HG02610 (cell line): ENCODE measurements around the gene UQCR10.

Source experiments
- ATAC-seq: cut with Tn5 transposase; IDR thresholded peaks from one replicate; pipeline ENCODE4 v1.9.1; 2021; ENCODE audit warnings: mild to moderate bottlenecking, moderate library complexity; ENCODE audit not compliant: unreplicated experiment

UQCR10 gene

DNA sequence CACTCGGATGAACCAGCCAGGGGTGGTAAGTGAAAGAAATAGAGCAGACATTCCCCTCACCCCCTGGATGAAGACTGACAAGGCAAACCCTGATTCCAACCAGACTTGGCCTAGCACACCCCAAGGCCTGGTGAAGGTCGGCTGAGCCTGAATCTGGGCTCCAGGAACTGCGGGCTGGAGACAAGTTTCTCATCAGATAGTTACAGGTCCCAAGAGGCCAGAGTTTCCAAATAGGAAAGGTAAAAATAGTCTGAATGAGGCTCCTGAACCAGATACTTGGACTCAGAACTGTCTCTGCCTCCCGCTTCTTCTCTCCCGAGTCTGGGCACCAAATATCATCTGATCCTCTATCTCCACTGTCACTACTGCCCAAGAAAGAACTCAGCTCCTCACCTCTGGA lies 8.2 kb upstream of the UQCR10 start:
- ATAC-seq, result no peak

DNA sequence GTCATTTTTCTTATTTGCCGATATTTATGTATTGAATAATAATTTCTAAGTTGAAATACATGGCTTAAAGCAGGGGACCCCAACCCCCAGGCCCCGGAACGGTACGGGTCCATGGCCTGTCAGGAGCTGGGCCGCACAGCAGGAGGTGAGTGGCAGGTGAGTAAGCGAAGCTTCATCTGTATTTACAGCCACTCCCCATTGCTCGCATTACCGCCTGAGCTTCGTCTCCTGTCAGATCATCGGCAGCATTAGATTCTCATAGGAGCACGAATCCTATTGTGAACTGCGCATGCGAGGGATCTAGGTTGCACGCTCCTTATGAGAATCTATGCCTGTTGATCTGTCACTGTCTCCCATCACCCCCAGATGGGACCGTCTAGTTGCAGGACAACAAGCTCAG lies 4.9 kb upstream of the UQCR10 start:
- ATAC-seq, result no peak

GRCh38 chr22:29765905-29766631 lies 1.1 kb upstream of the UQCR10 start:
- ATAC-seq, result peak; percentile 13

GRCh38 chr22:29766632-29767170 lies 468 bp upstream of the UQCR10 start, which contains the start of gene ZMAT5:
TSS of gene ZMAT5 (minus strand) at chr22:29767007. CDS start at chr22:29748544, 18,463 bp downstream.
- ATAC-seq, result peak; percentile 88

DNA sequence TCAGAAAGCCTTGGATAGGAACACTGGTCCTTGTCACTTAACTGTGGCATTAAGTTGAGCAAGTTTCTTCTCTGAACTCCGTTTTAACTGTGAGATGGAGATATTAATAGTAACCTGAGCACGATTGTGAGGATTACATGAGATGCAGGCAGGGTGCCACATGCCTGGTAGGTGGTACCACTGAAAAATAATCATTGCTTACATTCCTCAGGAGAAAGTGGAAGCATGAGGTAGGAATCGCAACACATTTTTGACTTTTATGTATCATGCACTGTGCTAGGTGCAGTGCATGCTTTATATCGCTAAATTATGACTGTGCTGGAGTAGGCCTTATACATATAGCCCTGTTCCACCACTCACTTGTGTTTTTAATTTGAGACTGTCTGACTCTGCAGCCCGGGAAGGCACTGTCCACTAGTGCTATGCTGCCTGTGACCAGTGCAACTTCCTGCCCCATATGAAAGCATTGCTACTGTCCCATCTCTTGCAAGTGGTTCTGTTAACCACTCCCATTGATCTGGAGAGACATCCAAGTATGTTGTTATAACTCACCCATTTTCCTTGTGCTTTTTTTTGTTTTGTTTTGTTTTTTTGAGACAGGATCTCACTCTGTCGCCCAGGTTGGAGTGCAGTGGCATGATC lies 1.0 kb downstream of the UQCR10 start:
- no peak for ATAC-seq

- no peak for ATAC-seq
Measured at GRCh38 chr22:29769723-29770321, 2.7 kb downstream of the UQCR10 start.

DNA sequence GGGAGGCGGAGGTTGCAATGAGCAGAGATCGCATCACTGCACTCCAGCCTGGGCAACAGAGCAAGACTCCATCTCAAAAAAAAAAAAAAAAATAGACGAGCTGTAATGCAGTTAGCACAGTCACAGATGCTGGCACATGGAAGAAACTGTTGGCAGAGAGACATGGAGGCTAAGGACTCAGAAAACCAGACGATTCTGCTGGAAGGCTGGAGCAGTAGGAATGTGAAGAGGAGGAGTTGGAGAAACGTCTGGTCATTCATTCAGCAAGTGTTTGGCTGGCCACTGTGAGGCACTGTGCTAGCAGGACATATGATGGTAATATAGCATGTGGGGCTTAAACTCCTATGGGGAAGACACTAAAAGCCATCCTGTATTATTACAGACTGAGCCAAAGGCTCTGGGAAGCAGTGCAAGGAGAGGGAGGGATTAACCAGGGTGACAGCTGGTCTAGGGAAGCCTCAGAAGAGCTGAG lies 5.0 kb downstream of the UQCR10 start:
- no peak for ATAC-seq

DNA sequence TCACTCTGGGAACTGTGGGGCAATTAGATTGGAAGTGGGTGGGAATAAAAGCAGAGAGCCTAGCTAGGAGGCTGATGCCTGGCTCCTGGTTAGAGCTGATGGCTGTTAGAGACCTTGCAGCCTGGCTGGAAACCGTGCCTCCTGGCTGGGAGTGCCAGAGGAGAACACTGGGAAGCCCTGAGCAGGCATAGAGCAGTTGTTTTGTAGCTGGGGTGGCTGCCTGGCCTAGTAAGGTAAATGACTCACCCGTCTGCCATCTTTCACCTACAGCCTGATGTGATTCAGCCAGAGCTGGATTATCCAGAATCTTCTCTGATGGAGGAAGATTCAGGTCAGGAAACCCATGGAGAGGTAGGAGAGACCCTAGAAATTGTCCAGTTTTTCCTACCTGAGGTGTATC lies 6.1 kb downstream of the UQCR10 start:
- ATAC-seq, result no peak

- no peak for ATAC-seq
Measured at GRCh38 chr22:29780220-29780619, 13.1 kb downstream of the UQCR10 start.

GRCh38 chr22:29780748-29781676 lies 13.8 kb downstream of the UQCR10 start:
- ATAC-seq, result no peak

GRCh38 chr22:29782061-29782845 lies 15.1 kb downstream of the UQCR10 start:
- ATAC-seq, result no peak

- ATAC-seq, result no peak
Measured at GRCh38 chr22:29784451-29785361, 17.5 kb downstream of the UQCR10 start.

GRCh38 chr22:29786031-29786430 lies 18.9 kb downstream of the UQCR10 start:
- no peak for ATAC-seq

DNA sequence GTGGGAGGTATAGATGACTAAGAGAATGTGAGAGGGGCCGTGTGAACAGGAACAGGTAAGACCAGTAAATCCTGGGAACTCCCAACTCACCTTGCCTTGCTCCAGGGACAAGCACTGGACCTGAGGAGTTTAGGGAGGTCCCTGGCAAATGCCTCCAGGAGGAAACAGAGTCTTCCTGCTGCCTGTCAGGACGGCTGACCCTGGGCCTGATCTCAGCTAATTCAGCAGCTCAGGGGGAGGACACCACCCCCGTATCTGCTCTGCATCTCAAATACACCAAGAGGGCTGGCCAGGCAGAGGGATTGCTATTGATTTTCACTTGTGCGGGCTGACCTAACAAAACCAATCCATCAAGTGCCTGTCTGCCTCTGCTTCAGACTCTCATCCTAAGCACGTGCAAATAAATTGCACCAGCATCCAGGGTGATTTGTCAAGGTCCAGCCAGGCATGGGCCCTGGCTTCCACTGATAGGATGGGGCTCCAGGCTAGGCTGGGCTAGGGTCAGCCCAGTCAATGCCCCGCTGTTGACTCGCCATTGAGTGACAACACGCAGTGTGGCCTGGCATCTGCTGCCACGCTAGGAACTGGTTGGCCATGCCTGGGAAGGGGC lies 20.3 kb downstream of the UQCR10 start:
- no peak for ATAC-seq

DNA sequence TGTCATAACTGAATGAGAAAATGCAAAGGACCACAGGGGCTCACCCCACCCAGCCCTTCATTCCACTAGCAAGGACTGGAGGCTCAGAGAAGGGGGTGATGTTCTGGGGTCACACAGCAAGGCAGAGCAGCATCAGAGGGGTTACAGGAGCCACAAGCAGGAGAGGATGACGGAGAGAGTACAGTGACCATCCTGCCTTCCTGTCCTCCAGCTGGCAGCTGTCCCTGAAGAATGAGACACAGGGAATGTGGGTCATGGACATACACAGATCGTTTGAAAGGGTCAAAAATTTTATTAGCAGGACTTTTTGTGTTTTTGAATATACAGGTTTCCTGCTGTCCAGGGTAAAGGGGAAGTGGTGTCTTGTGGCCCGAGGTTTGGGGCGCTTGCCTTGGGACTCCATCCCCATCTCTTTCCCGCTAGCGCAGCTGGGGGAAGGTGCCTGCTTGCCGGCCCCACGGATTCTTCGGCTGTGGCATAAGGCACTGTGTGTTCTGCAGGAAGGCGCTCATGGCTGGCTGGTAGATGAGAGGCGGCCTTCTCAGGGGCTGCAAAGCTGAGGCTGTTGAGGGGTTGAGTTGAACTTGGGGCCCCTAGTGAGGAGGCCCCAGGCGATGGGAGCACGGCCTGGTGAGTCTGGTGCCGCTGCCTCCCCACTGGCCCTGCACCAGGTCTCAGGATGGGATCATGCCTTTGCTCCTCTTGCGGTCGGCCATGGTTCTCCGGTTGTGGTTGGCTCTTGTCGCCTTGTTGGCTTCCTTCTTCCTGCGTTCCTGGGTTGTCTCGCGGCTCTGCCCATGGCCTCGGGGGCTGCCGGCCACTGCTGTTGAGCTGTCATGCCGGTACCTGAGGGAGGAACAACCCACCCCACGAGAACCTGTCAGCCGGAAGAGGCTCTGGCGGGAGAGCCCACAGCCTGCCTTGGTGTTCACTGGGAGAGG lies 21.4 kb downstream of the UQCR10 start:
- no peak for ATAC-seq

GRCh38 chr22:29790061-29790460 lies 22.9 kb downstream of the UQCR10 start:
- ATAC-seq, result no peak

GRCh38 chr22:29793396-29793795 lies 26.2 kb downstream of the UQCR10 start:
- no peak for ATAC-seq
